HepG2 (cell line): ENCODE measurements around the gene KIAA1614. TPM values are rescaled to one million over a fixed set of nuclear protein-coding genes. Genes with fewer than 3 reads are reported as not detected.

ENCODE experiments used
- ATAC-seq: fragments of 200-7000 bp; cut with Tn5 transposase; 3 replicates; pipeline ENCODE4 v1.9.1; 2020; ENCODE audit warnings: mild to moderate bottlenecking, moderate library complexity
- BruUV-seq: library from RNA; stranded (reverse); fragments of 400-500 nt; replicated peaks from 2 replicates; lab custom pipeline; 2021; lab: Mats Ljungman, UMichigan
- CTCF ChIA-PET: fragments of 300-600 bp; formaldehyde crosslinking; extraction: SDS; loops from one replicate; lab custom pipeline; 2021; ENCODE audit warnings: low total read pairs, inconsistent platforms, low intra/inter-chr PET ratio; lab: Yijun Ruan, JAX
- POLR2A ChIA-PET: fragments of 350-600 bp; sonication (Branson Sonifier 250); formaldehyde crosslinking; loops from one replicate; lab custom pipeline; 2020; ENCODE audit warnings: antibody characterized with exemption, inconsistent platforms; lab: Yijun Ruan, JAX
- DNase-seq: peaks from one replicate; pipeline ENCODE4 v3.0.0-alpha.2; 2015; ENCODE audit warnings: low spot score
- FAIRE-seq: peaks from 3 replicates; lab custom pipeline; 2011; peaks lifted over from hg19 to GRCh38; lab: Jason Lieb, UNC
- H2AFZ ChIP-seq: one replicate; pipeline ENCODE4 v1.6.1; 2011; ENCODE audit warnings: low read length, inconsistent platforms
- H3K27ac ChIP-seq: fragments of 300-600 bp; 3 replicates; pipeline ENCODE4 v1.8.0; 2011; ENCODE audit warnings: mixed run types, mild to moderate bottlenecking, mixed read lengths, low read length, inconsistent platforms; ENCODE audit not compliant: insufficient read depth; ENCODE audit errors: extremely low read length
- H3K27me3 ChIP-seq, 2 experiments: fragments of 200-600 bp in 1 of 2; 2 replicates in 1 of 2; 3 replicates in 1 of 2; pipeline versions ENCODE4 v1.6.0 to v1.8.0; 2011; ENCODE audit warnings: low read length in 2 of 2, mild to moderate bottlenecking in 2 of 2, moderate library complexity in 2 of 2, inconsistent platforms in 1 of 2; ENCODE audit not compliant: insufficient read depth in 2 of 2, control insufficient read depth in 1 of 2
- H3K36me3 ChIP-seq, 2 experiments: fragments of 200-600 bp in 1 of 2; replicated peaks in 1 of 2; 2 replicates in 1 of 2; 3 replicates in 1 of 2; pipeline versions ENCODE4 v1.5.1 to v1.8.0; 2011; ENCODE audit warnings: low read length in 2 of 2, inconsistent platforms in 1 of 2; ENCODE audit not compliant: insufficient read depth in 2 of 2, control insufficient read depth in 1 of 2
- H3K4me1 ChIP-seq: 2 replicates; pipeline ENCODE4 v1.5.1; 2012; ENCODE audit warnings: low read length, inconsistent platforms; ENCODE audit not compliant: insufficient read depth
- H3K4me2 ChIP-seq: 2 replicates; pipeline ENCODE4 v1.6.0; 2011; ENCODE audit warnings: low read depth, low read length, inconsistent platforms
- H3K4me3 ChIP-seq, 3 experiments: fragments of 200-600 bp in 1 of 3; sonication (generic), shearing (Covaris generic) in 1 of 3; replicated peaks in 1 of 3; 2 replicates each; pipeline ENCODE4 v1.5.1; 2011 to 2016; ENCODE audit warnings: low read length in 3 of 3, inconsistent platforms in 2 of 3, low read depth in 2 of 3, mild to moderate bottlenecking in 2 of 3, control low read depth in 1 of 3, mixed read lengths in 1 of 3; ENCODE audit not compliant: insufficient read depth in 1 of 3
- H3K79me2 ChIP-seq: one replicate; pipeline ENCODE4 v1.6.1; 2011; ENCODE audit warnings: low read length, inconsistent platforms; ENCODE audit not compliant: insufficient read depth
- H3K9ac ChIP-seq: 2 replicates; pipeline ENCODE4 v1.6.0; 2011; ENCODE audit warnings: mild to moderate bottlenecking, low read depth, low read length, inconsistent platforms; ENCODE audit not compliant: insufficient read depth
- H3K9me3 ChIP-seq: 2 replicates; pipeline ENCODE4 v1.5.1; 2012; ENCODE audit warnings: mild to moderate bottlenecking, low read length
- H4K20me1 ChIP-seq: 2 replicates; pipeline ENCODE4 v1.6.0; 2011; ENCODE audit warnings: inconsistent platforms, mild to moderate bottlenecking, low read length, moderate library complexity; ENCODE audit not compliant: insufficient read depth
- ARHGAP35 ChIP-seq: sonication (generic); formaldehyde crosslinking; IDR thresholded peaks from 2 replicates; pipeline ENCODE4 v1.9.0; 2022; ENCODE audit warnings: mild to moderate bottlenecking, inconsistent platforms, moderate library complexity, missing genetic modification reagents, borderline replicate concordance
- ETV6 ChIP-seq: sonication (generic); formaldehyde crosslinking; conservative IDR thresholded peaks from 2 replicates; pipeline ENCODE4 v1.4.0; 2020; ENCODE audit warnings: missing genetic modification reagents
- KAT8 ChIP-seq: IDR thresholded peaks from 2 replicates; pipeline ENCODE4 v1.6.1; 2016; ENCODE audit warnings: missing genetic modification reagents, missing compliant biosample characterization
- KMT2A ChIP-seq: sonication (generic); formaldehyde crosslinking; IDR thresholded peaks from 2 replicates; pipeline ENCODE4 v1.4.0; 2020; ENCODE audit warnings: missing genetic modification reagents
- NFIB ChIP-seq: sonication (generic); formaldehyde crosslinking; IDR thresholded peaks from 2 replicates; pipeline ENCODE4 v1.9.0; 2021; ENCODE audit warnings: missing genetic modification reagents, mild to moderate bottlenecking, borderline replicate concordance
- POLR2G ChIP-seq: fragments of 200-400 bp; formaldehyde crosslinking; IDR thresholded peaks from 2 replicates; pipeline ENCODE4 v1.6.1; 2018; ENCODE audit warnings: mild to moderate bottlenecking, low read depth, low read length, moderate library complexity
- RELA ChIP-seq: sonication (generic); formaldehyde crosslinking; IDR thresholded peaks from 2 replicates; pipeline ENCODE4 v1.4.0; 2020; ENCODE audit warnings: missing genetic modification reagents
- SATB2 ChIP-seq: sonication (generic); formaldehyde crosslinking; IDR thresholded peaks from 2 replicates; pipeline ENCODE4 v1.5.0; 2020; ENCODE audit warnings: missing genetic modification reagents
- ZNF367 ChIP-seq: sonication (generic); formaldehyde crosslinking; IDR thresholded peaks from 2 replicates; pipeline ENCODE4 v1.4.0; 2020; ENCODE audit warnings: missing genetic modification reagents, borderline replicate concordance
- ZNF550 ChIP-seq: sonication (generic); formaldehyde crosslinking; IDR thresholded peaks from 2 replicates; pipeline ENCODE4 v1.4.0; 2020; ENCODE audit warnings: mild to moderate bottlenecking, missing genetic modification reagents, borderline replicate concordance
- ZNF589 ChIP-seq: sonication (generic); formaldehyde crosslinking; conservative IDR thresholded peaks from 2 replicates; pipeline ENCODE4 v1.8.0; 2022; ENCODE audit warnings: mild to moderate bottlenecking, moderate library complexity, missing genetic modification reagents
- ZNF83 ChIP-seq: sonication (generic); formaldehyde crosslinking; IDR thresholded peaks from 2 replicates; pipeline ENCODE4 v1.4.0; 2020; ENCODE audit warnings: missing genetic modification reagents, mild to moderate bottlenecking, borderline replicate concordance
- ZSCAN21 ChIP-seq: sonication (generic); formaldehyde crosslinking; IDR thresholded peaks from 2 replicates; pipeline ENCODE4 v1.8.0; 2022; ENCODE audit warnings: mild to moderate bottlenecking, missing genetic modification reagents, moderate library complexity, borderline replicate concordance
- WGBS: methylation state at CpG from one replicate; pipeline ENCODE4 v1.1.6; 2017; ENCODE audit warnings: low lambda C conversion rate; 5-methylcytosine and 5-hydroxymethylcytosine counted together
- in situ Hi-C: cut with HindIII; loops from 2 replicates; pipeline ENCODE4 v1.10.0; 2017; ENCODE audit warnings: low pct_unique_long_range_greater_than_20kb; ENCODE audit not compliant: extremely low pct_ligation_motif_present
- intact Hi-C: fragments of 100-400 bp; cut with micrococcal nuclease; formaldehyde crosslinking; loops from one replicate; pipeline ENCODE4 v1.10.0; 2022; ENCODE audit not compliant: unreplicated experiment
- polyA plus RNA-seq, 8 experiments: library from polyadenylated mRNA; depleted of rRNA in 3 of 8; stranded (reverse) in 7 of 8; unstranded in 1 of 8; fragments of >200 nt; fragmentation: Illumina TruSeq in 4 of 8; extraction: Trizol in 4 of 8; gene quantifications; 2 replicates each; pipeline versions ENCODE4 v1.2.1 to v1.2.3, GENCODE V29; 2011 to 2016; ENCODE audit warnings: low read depth in 4 of 8, missing spikeins in 1 of 8, mixed read lengths in 1 of 8; ENCODE audit not compliant: insufficient read depth in 1 of 8
- total RNA-seq, 5 experiments: library from RNA; depleted of rRNA; stranded (reverse); fragments of >200 nt; fragmentation: Illumina TruSeq; extraction: Trizol; gene quantifications; 2 replicates each; pipeline ENCODE4 v1.2.3, GENCODE V29; 2016; ENCODE audit warnings: low read depth in 1 of 5
- TF ChIP-seq, protein P1 (sequence below): sonication (generic); formaldehyde crosslinking; IDR thresholded peaks from 2 replicates; pipeline ENCODE4 v1.9.0; 2021; ENCODE audit warnings: missing genetic modification reagents, mild to moderate bottlenecking, borderline replicate concordance
- TF ChIP-seq, protein P2 (sequence below): sonication (generic); formaldehyde crosslinking; IDR thresholded peaks from 2 replicates; pipeline ENCODE4 v1.5.1; 2020; ENCODE audit warnings: missing genetic modification reagents, mild to moderate bottlenecking, borderline replicate concordance
- TF ChIP-seq, protein P3 (sequence below): fragments of 450-650 bp; IDR thresholded peaks from 2 replicates; pipeline ENCODE4 v1.6.1; 2017; ENCODE audit warnings: mild to moderate bottlenecking

The KIAA1614 gene
- total and polyA plus RNA-seq, 2 of the 13 experiments (the other 11 are each of a cell fraction or from before 2014, with no cell fraction given), result 0.15 to 0.77 TPM

DNA sequence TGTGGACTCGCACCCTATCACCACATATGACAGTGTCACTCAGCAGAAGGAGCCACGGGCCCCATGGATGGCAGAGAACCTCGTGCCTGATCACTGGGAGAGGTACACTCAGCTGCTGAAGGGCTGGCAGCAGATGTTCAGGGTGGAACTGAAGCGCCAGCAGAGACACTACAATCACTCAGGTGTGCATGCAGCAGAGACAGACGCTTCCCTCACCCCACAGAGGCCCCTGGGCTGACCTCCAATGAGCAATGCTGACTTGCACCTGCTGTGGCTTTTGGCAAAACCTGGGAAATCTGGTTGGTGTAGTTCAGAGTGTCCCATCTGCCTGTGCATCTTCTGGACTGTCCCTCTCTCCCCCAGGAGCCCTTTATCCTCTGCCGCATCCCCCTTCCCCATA, 51.9 kb downstream of the KIAA1614 start:
- Histone ChIP-seq H4K20me1 (no peaks in the 10 kb centered on the region), H3K79me2 (no peaks in the 10 kb centered on the region), H3K27ac (no peak overlapping the region), H3K36me3 (peaks cover 0 to 19% of the 10 kb centered on the region in 2 experiments; a peak in 3 of 5 replicates), H2AFZ (no peak overlapping the region), H3K4me3 (no peak overlapping the region), H3K4me1 (no peaks in the 10 kb centered on the region), H3K9ac (no peak overlapping the region), H3K9me3 (no peaks in the 10 kb centered on the region), H3K4me2 (no peak overlapping the region), H3K27me3 (no peaks in the 10 kb centered on the region)
- TF ChIP-seq POLR2G (no peak), NFIB (no peak), ZNF367 (CRISPR knock-in tag) (no peak), KAT8 (CRISPR knock-in tag) (no peak), ZNF589 (CRISPR knock-in tag) (no peak), KMT2A (CRISPR knock-in tag) (no peak), ARHGAP35 (CRISPR knock-in tag) (no peak), SATB2 (CRISPR knock-in tag) (no peak), ZNF83 (CRISPR knock-in tag) (no peak), RELA (CRISPR knock-in tag) (no peak), ETV6 (CRISPR knock-in tag) (no peak), ZNF550 (CRISPR knock-in tag) (no peak), ZSCAN21 (CRISPR knock-in tag) (no peak)
- TF ChIP-seq, protein P1, sequence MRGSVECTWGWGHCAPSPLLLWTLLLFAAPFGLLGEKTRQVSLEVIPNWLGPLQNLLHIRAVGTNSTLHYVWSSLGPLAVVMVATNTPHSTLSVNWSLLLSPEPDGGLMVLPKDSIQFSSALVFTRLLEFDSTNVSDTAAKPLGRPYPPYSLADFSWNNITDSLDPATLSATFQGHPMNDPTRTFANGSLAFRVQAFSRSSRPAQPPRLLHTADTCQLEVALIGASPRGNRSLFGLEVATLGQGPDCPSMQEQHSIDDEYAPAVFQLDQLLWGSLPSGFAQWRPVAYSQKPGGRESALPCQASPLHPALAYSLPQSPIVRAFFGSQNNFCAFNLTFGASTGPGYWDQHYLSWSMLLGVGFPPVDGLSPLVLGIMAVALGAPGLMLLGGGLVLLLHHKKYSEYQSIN (CRISPR knock-in tag), result no peak
- TF ChIP-seq, protein P2, sequence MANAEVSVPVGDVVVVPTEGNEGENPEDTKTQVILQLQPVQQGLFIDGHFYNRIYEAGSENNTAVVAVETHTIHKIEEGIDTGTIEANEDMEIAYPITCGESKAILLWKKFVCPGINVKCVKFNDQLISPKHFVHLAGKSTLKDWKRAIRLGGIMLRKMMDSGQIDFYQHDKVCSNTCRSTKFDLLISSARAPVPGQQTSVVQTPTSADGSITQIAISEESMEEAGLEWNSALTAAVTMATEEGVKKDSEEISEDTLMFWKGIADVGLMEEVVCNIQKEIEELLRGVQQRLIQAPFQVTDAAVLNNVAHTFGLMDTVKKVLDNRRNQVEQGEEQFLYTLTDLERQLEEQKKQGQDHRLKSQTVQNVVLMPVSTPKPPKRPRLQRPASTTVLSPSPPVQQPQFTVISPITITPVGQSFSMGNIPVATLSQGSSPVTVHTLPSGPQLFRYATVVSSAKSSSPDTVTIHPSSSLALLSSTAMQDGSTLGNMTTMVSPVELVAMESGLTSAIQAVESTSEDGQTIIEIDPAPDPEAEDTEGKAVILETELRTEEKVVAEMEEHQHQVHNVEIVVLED, result no peak
- TF ChIP-seq, protein P3, sequence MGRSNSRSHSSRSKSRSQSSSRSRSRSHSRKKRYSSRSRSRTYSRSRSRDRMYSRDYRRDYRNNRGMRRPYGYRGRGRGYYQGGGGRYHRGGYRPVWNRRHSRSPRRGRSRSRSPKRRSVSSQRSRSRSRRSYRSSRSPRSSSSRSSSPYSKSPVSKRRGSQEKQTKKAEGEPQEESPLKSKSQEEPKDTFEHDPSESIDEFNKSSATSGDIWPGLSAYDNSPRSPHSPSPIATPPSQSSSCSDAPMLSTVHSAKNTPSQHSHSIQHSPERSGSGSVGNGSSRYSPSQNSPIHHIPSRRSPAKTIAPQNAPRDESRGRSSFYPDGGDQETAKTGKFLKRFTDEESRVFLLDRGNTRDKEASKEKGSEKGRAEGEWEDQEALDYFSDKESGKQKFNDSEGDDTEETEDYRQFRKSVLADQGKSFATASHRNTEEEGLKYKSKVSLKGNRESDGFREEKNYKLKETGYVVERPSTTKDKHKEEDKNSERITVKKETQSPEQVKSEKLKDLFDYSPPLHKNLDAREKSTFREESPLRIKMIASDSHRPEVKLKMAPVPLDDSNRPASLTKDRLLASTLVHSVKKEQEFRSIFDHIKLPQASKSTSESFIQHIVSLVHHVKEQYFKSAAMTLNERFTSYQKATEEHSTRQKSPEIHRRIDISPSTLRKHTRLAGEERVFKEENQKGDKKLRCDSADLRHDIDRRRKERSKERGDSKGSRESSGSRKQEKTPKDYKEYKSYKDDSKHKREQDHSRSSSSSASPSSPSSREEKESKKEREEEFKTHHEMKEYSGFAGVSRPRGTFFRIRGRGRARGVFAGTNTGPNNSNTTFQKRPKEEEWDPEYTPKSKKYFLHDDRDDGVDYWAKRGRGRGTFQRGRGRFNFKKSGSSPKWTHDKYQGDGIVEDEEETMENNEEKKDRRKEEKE, result no peak
- ATAC-seq (no peak), DNase-seq (no peak), FAIRE-seq (no peak)
- BruUV-seq, result no TSS peak
- ChIA-PET POLR2A (no interaction called here), CTCF (no interaction called here)
- 100% methylated on average over 5 of the region's 6 CpGs for WGBS
- in situ Hi-C loops (no loop called here), intact Hi-C loops (no loop called here)
